NB4 (cell line): Measurements from ENCODE around the gene MYBPHL.

Experiments
- DNase-seq: peaks from one replicate; pipeline ENCODE4 v3.0.0; 2010; ENCODE audit warnings: low read depth
- H3K4me3 ChIP-seq: one replicate; pipeline ENCODE4 v1.5.1; 2011; ENCODE audit warnings: mild to moderate bottlenecking, low read depth, low read length, moderate library complexity
- CTCF ChIP-seq: IDR thresholded peaks from one replicate; pipeline ENCODE4 v1.5.1; 2012; ENCODE audit warnings: low read depth, low read length
- MAX ChIP-seq: IDR thresholded peaks from 2 replicates; pipeline ENCODE4 v1.6.1; 2011; ENCODE audit warnings: low read depth, low read length
- MYC ChIP-seq: IDR thresholded peaks from 2 replicates; pipeline ENCODE4 v1.6.1; 2011; ENCODE audit warnings: low read depth, low read length
- POLR2A ChIP-seq: IDR thresholded peaks from 2 replicates; pipeline ENCODE4 v1.6.1; 2011; ENCODE audit warnings: mild to moderate bottlenecking; ENCODE audit not compliant: insufficient read length; ENCODE audit errors: extremely low read depth

MYBPHL gene

GRCh38 chr1:109322974-109323373, 16.2 kb upstream of the MYBPHL start:
- TF ChIP-seq CTCF: no peak
- no peak for TF ChIP-seq MAX
- no peak for TF ChIP-seq POLR2A
- TF ChIP-seq MYC: no peak
- H3K4me3 ChIP-seq: no peak overlapping the region
- no peak for DNase-seq

GRCh38 chr1:109319114-109319513, 12.3 kb upstream of the MYBPHL start:
- no peak for TF ChIP-seq MYC
- no peak for TF ChIP-seq CTCF
- TF ChIP-seq MAX: no peak
- no peak for TF ChIP-seq POLR2A
- DNase-seq: no peak
- H3K4me3 ChIP-seq: no peak overlapping the region

GRCh38 chr1:109316506-109316905, 9.7 kb upstream of the MYBPHL start:
- TF ChIP-seq POLR2A (no peak), MAX (no peak)
- DNase-seq: no peak
- no peak overlapping the region for H3K4me3 ChIP-seq

GRCh38 chr1:109315288-109315687, 8.5 kb upstream of the MYBPHL start:
- TF ChIP-seq CTCF: no peak
- no peak for TF ChIP-seq POLR2A
- TF ChIP-seq MAX: no peak
- no peak for TF ChIP-seq MYC
- no peak for DNase-seq

GRCh38 chr1:109314795-109315194, 8.0 kb upstream of the MYBPHL start:
- TF ChIP-seq POLR2A: no peak
- no peak for TF ChIP-seq MAX
- no peak for TF ChIP-seq MYC
- no peak for TF ChIP-seq CTCF
- DNase-seq: no peak
- no peak overlapping the region for H3K4me3 ChIP-seq

More at GRCh38 chr1:109315288-109315687, 8.5 kb upstream of the MYBPHL start:
- H3K4me3 ChIP-seq: no peak overlapping the region

- TF ChIP-seq MAX (no peak), MYC (no peak), POLR2A (no peak)
- DNase-seq: no peak
- no peak overlapping the region for H3K4me3 ChIP-seq
These were observed 6.4 kb upstream of the MYBPHL start for GRCh38 chr1:109312978-109313775.

GRCh38 chr1:109312246-109312645, 5.4 kb upstream of the MYBPHL start:
- TF ChIP-seq MAX (no peak), CTCF (no peak), POLR2A (no peak), MYC (no peak)
- H3K4me3 ChIP-seq: no peak overlapping the region

More at GRCh38 chr1:109312246-109312645, 5.4 kb upstream of the MYBPHL start:
- no peak for DNase-seq
